Ovary (tissue), 3 donors: Measurements from ENCODE around the gene KIF16B.

Experiments used
- EP300 ChIP-seq: sonication (generic); formaldehyde crosslinking; IDR thresholded peaks from one replicate; pipeline ENCODE4 v1.6.1; 2017; ENCODE audit warnings: antibody characterized with exemption
- POLR2A ChIP-seq: fragments of 450-650 bp; IDR thresholded peaks from one replicate; pipeline ENCODE4 v1.6.1; 2017; ENCODE audit warnings: antibody characterized with exemption, mild to moderate bottlenecking, moderate library complexity
- TF ChIP-seq, protein P1 (sequence below), 3 donors: fragments of 450-650 bp in 2 of 3; fragments of 200-600 bp in 1 of 3; IDR thresholded peaks; one replicate each; pipeline versions ENCODE4 v1.5.1 to v1.8.0; 2016 to 2022; ENCODE audit warnings: antibody characterized with exemption in 3 of 3, mild to moderate bottlenecking in 1 of 3
- donor health status: DM: no; HTN: no; CAD: no.

GRCh38 chr20:16548068-16548672, 25.1 kb downstream of the KIF16B start:
- no peak for TF ChIP-seq POLR2A
- TF ChIP-seq EP300: no peak
- TF ChIP-seq, protein P1, sequence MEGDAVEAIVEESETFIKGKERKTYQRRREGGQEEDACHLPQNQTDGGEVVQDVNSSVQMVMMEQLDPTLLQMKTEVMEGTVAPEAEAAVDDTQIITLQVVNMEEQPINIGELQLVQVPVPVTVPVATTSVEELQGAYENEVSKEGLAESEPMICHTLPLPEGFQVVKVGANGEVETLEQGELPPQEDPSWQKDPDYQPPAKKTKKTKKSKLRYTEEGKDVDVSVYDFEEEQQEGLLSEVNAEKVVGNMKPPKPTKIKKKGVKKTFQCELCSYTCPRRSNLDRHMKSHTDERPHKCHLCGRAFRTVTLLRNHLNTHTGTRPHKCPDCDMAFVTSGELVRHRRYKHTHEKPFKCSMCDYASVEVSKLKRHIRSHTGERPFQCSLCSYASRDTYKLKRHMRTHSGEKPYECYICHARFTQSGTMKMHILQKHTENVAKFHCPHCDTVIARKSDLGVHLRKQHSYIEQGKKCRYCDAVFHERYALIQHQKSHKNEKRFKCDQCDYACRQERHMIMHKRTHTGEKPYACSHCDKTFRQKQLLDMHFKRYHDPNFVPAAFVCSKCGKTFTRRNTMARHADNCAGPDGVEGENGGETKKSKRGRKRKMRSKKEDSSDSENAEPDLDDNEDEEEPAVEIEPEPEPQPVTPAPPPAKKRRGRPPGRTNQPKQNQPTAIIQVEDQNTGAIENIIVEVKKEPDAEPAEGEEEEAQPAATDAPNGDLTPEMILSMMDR (IDR thresholded peaks at IDR 0.05): no peak
